ENCODE measurements around the gene PTPRN2. TPM values are rescaled to one million over a fixed set of nuclear protein-coding genes. Genes with fewer than 3 reads are reported as not detected.

The PTPRN2 gene
- polyA plus RNA-seq, 4 donors: 7.3 to 11.4 (median 8.0) TPM

DNA sequence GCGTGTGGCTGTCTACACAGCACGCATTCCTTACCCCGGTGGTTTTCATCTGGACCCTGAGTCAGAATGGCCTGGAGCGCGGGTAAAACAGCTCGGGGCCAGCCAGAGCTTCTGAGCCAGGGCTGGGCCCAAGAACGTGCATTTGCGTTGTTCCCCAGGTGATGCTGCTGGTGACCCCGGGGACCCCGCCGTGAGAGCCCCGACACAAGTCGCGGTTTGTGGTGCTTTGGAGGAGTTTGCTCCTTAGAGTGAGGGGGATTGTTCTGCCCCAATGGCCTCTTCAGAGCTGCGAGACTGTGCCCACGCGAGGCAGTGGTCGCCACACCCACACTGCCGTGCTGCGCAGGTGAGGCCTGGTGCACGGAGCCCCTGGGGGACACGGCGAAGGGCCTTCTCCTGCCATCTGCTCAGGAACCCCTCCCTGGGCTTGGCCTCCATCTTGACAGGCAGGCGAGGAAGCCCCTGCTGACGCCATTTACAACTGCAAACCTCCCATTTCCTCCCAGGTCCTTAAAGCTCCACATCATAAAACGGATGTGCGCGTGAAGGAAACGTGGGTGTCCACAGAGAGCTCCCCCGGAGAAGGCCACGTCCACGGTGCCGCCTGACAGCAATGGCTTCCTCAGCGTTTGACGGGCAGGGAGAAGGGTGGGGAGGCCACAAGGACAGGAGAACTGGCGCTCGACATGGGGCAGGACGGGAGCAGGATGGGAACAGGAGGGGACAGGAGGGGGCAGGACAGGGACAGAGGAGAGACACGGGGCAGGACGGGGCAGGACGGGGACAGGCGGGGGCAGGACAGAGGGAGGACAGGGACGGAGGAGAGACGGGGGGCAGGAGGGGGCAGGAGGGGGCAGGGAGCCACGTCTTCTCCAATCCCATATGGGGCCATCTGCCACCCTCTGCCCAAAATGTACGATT lies 773.6 kb downstream of the PTPRN2 start:
- no peak for DNase-seq (ENCODE audit: low read depth in 4 of 4, low spot score in 2 of 4)

DNA sequence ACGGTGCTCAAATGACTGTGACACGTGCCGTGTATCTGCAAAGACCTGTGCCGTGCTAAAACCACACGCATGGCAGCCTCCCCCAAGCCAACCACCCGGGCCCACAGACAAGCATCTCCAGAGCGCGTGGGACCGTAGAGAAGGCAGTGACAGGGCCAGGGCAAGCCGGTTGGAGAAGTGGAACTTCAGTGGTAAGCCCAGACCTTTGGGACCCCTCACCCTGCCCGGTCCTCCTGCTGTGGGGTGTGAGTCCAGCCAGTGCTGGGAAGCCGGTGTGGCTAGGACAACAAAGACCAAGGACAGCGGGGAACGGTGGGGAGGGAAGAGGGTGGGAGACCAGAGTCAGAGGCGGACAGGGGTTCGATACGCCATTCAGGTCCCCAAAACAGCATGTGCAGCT lies 774.6 kb downstream of the PTPRN2 start:
- DNase-seq (ENCODE audit: low read depth in 4 of 4, low spot score in 2 of 4): no peak

DNA sequence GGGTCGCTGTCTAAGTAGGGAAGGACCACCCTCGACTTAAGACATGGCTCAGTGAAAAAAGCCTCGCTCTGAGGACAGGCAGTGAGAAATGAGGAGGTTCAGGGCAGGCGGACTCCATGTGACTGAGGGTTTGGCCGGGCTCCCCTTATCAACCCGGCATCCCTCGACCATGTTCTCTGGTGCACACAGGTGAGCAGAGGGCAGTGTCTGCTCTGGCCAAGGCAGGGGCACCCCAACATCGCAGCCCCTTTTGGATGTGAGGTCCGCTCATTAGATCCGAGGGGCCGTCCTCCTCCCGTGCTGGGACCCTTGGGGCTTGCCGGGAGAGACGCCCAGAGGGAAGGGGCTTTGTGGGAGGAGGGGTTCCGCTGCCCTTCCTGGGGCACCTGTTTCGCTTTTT lies 775.7 kb downstream of the PTPRN2 start:
- DNase-seq (ENCODE audit: low read depth in 4 of 4, low spot score in 2 of 4): no peak

DNA sequence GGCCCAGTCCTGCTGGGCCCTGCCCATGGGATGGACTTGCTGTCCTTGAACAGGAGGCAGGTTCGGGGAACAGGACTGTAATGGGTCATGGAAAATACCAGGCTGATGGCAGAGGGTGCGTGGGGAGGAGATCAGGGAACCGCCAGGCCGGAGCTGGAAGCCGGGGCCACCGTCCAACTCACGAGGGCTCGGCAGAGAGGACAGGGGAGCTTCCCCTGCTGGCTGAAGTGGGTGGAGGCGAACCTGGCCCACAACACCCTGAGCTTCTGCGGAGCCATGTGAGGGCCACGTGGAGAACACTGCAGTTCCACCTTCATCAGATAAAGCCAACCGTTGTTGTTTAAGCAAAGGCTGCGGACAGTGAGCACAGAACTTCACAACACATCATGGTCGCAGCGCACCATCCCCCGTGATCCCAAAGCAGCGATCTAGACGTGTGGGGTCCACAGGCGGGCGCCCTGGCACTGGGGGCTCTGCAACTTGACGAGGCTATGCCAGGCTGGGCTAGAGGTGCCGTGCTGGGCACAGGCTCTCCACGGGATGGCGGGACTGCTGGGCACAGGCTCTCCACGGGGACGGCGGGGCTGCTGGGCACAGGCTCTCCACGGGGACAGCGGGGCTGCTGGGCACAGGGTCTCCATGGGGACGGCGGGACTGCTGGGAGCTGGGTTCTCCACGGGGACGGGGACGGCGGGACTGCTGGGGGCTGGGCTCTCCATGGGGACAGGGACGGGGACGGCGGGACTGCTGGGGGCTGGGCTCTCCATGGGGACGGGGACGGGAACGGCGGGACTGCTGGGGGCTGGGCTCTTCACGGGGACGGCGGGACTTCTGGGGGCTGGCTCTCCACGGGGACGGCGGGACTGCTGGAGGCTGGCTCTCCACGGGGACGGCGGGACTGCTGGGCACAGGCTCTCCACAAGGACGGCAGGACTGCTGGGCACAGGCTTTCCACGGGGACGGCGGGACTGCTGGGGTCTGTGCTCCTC lies 777.5 kb downstream of the PTPRN2 start:
- no peak for DNase-seq (ENCODE audit: low read depth in 4 of 4, low spot score in 2 of 4)

DNA sequence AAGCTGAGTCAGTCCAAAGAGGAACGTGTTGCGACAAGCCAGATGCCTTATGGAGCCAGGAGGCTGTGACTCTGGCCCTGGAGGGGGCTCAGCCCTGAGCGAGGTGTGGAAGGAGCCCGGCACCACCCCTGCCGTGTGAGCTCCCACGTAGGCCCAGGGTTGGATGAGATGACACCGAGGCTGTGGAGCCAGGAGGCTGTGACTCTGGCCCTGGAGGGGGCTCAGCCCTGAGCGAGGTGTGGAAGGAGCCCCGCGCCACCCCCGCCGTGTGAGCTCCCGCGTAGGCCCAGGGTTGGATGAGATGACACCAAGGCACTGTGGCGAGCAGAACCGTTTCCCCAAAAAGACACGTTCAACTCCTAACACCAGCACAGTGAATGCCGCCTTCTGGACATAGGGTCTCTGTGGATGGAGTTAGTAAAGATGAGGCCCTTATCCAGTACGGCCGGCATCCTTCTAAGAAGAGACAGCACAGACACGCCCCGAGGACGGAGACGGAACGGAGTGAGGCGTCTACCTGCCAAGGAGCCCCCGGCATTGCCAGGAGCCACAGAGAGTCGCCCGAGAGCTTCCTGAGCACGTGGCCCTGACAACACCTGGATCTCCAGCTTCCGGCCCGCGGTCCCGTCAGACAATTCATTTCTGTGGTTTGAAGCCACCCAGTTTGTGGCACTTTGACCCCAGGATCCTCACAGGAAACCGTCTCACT lies 778.3 kb downstream of the PTPRN2 start:
- DNase-seq (ENCODE audit: low read depth in 4 of 4, low spot score in 2 of 4): no peak

DNA sequence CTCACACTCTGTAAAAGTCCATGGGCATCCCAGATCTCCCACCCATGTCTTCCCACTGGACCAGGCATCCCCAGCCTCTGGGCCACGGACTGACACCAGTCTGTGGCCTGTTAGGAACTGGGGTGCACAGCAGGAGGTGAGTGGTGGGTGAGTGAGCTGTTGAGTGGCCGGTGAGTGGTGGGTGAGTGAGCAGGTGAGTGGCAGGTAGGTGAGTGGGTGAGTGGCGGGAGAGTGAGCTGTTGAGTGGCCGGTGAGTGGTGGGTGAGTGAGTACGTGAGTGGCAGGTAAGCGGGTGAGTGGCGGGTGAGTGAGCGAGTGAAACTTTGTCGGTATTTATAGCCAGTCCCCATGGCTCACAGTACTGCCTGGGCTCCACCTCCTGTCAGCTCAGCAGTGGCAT lies 779.6 kb downstream of the PTPRN2 start:
- DNase-seq (ENCODE audit: low read depth in 4 of 4, low spot score in 2 of 4): no peak

DNA sequence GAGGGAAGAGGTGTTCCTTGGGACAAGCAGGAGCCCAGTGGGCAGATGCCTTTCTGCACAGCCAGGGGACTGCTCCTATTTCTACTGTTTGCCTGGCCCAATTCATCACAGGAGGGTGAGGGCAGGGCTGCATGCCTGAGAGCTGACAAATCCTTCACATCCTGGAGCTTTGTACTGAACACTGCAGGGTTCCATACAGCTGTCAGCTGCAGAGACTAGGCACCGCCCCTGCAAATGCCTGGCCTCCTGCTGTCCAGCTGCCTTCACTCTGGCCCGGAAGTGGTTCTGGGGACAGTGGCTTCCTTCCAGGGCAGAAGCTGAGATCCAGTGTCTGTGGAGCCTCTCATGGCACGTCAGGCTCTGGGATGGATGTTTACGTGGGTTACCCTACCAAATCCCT lies 780.1 kb downstream of the PTPRN2 start:
- no peak for DNase-seq (ENCODE audit: low read depth in 4 of 4, low spot score in 2 of 4)

DNA sequence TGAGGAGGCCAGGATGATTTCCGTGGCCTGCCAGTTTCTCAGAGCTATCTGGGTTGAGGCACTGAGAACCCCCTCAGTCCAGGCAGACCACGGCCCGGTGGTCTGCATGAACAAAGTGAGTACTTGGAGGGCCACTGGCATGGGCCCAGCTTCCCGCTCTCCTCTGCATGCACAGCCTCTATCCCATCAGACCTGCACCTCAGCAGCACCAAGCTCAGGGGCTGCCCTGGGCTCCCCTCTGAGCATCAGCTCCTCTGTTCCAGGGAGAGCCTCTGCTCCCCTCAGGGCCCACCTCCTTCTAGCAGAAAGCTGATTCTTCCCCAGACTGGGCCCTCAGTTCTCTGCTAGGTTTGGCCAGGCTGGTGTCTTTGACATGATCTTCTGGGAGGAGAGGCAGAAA lies 780.9 kb downstream of the PTPRN2 start:
- DNase-seq (ENCODE audit: low read depth in 4 of 4, low spot score in 2 of 4): no peak

DNA sequence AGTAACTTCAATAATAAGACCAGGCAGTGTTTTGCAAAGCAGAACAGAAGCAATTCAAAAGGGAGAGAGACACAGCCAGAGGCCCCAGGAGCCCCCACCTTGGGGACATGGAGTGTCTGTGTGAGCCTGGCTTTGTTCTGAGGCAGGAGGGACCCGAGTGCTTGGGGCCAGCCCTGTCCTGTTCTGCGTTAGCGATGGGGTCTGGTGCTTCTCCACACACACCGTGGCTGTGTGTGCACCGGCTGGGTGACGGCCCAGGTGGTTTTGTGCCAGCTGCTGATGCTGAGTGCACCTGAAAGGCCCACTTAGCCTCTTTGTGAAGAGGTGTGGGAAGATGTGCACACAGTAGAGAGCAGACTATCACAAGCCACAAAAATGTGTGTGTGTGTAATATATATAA lies 781.9 kb downstream of the PTPRN2 start:
- DNase-seq (ENCODE audit: low read depth in 4 of 4, low spot score in 2 of 4): no peak

DNA sequence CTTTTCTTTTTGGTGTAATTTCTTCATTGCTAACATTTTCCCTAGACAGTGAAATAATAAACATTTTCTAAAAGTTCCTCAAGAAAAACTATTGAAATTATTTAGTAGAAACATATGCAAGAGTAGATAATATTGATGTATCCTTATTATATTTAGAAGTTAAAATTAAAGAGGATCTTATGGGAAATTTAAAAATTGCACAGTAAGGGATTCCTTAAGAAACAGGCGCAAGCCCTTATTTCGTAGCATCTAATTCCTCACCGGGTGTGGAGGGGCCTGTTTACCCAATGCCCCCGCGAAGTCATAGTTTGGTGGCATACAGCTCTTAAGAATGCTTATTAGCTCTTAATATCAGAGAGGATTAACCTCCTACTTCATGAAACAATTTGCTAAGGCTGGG lies 783.7 kb downstream of the PTPRN2 start:
- DNase-seq (ENCODE audit: low read depth in 4 of 4, low spot score in 2 of 4): no peak

DNA sequence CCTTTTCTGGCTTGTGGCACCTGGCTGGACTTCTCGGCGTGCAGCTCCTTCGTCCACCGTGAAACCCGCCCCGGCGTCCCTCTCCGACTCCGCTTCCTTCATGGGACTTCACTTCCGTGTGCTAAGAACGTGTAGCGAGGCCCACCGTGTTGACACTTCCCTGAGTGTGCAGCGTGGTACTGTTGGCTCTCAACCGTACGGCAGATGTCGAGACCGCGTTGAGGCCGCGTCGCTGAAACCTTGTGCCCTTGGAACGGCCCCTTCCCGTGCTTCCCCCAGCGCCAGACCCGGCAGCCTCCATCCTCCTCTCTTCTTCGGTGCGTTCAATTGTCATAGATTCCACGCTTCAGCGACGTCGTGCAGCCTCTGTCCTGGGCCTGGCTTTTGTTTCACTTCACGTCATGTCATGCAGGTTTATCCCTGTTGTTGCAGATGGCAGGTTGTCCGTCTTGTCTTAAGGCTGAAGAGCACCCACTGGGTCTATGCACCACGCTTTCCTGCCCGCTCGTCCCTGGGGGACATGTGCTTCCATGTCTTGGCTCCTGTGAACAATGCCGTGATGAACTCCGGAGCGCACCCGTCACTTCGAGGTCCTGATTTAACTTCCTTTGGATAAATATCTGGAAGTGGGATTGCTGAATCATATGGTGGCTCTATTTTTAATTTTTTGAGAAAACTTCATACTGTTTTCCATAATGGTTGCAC lies 785.5 kb downstream of the PTPRN2 start:
- DNase-seq (ENCODE audit: low read depth in 4 of 4, low spot score in 2 of 4): no peak

DNA sequence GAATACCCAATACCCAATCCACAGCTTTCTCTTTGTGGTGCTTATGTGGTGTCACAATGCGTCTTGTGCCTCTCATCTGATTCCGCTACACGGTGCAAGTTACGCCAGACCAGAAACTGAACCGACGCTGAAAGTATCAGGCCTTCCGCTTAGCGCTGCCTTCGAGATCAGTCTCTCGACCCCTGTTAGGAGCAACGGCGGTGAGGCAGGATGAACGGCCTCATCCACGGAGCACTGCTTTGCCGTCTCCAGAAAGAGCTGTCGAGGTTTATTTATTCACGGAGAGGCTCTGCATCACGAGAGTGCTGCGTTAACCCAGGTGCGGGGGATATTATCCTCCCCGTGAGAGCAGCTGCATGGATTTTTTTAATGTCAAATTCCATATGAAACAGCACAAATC lies 786.5 kb downstream of the PTPRN2 start:
- DNase-seq (ENCODE audit: low read depth in 4 of 4, low spot score in 2 of 4): no peak

DNA sequence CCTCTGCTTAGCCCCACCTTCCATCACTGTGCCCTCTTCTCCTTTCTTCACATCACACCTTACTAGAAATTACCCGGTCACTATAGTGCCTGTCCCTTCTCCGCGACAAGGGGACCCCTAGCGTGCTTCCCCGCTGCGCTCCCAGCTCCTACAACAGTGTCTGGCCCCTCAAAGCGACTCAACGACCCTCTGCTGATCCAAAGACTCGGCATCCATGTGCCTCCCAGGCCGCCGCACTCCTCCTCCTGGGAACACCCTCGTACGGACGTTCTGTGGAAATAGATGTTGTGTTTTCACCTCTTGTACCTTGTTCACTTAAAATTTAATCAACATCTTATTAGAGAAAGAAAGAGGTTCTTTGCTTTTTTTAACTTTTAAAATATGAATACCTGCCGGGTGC lies 787.3 kb downstream of the PTPRN2 start:
- no peak for DNase-seq (ENCODE audit: low read depth in 4 of 4, low spot score in 2 of 4)

DNA sequence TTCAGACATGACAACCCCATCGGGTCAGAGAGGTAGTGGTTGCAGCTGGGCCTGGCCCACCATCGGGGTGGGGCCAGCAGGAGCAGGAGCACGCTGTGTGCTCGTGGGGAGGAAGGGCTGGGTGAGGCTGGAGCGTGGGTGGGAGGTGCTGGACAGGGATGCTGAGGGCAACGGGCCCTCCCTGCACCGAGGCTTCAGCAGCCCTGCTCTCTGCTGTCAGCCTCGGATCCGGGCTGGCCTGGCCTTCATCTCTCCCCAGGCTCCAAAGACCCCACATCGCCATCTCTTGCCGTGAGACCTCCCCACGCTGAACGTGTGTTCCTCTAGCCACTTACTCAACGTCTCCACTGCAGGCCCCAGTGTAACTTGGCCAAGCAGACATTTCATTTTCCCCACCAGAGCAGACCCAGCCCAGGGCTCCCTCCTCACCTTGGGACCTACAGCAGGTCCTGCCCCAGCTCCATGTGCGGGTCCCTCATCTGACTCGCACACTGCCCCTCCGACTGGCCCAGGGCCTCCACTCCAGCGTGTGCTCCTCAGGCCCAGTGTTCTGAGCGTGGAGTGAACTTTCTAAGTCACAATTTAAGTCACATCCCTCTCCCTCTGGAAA lies 788.4 kb downstream of the PTPRN2 start:
- DNase-seq (ENCODE audit: low read depth in 4 of 4, low spot score in 2 of 4): no peak

DNA sequence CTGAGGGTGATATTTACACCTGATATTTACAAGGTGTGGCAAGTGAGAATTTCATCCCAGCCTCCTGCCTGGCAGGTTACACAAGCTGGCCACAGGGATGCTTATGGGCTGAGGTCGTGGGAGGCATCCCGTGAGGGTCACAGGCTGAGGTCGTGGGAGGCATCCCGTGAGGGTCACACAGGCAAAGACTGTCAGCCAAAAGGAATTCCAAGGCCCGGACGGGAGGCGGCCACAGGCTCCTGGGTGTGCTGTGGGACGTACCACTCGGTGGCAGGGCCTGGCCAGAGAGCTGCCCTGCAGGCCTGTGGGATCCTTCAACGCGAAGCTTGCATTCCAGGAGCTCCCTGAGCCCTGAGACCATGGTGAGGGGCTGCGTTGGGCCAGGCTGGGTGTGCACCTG lies 790.3 kb downstream of the PTPRN2 start:
- DNase-seq (ENCODE audit: low read depth in 4 of 4, low spot score in 2 of 4): no peak

DNA sequence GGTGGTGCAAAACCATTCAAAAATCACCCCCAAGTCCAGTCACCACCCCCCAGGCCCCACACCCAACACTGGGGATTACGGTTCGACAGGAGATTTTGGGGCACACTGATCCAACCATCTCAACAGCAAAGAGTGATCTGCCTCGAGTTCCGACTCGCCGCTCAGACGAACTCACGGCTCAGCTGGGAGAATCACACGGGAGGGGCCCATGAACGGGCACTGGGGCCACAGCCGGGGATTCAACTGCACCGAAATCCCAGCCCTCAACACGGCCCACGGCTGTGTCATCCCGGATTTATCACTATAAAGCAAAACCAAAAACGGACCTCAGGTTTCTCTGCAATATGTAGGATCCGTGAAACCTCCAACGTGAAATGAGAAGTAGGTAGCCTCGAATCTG lies 790.8 kb downstream of the PTPRN2 start:
- DNase-seq (ENCODE audit: low read depth in 4 of 4, low spot score in 2 of 4): no peak

DNA sequence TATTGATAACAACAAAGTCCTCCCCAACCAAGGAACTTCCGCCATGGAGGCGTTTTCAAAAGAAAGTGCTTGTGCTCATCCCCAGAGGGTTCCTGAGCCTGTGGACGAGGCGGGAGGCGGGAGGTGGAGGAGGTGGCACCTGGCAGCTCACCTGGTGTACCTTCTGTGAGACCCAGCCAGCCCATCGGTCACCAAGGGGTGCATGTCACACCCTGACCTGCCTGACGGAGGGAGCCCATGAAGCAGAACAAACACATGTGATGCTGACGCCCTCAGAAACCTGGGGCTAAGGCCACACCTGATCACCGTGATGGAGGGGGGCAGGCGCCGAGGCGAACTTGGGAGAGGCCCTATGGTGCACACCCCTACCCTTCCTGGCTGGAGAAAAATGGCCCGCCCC lies 792.0 kb downstream of the PTPRN2 start:
- DNase-seq (ENCODE audit: low read depth in 4 of 4, low spot score in 2 of 4): no peak

DNA sequence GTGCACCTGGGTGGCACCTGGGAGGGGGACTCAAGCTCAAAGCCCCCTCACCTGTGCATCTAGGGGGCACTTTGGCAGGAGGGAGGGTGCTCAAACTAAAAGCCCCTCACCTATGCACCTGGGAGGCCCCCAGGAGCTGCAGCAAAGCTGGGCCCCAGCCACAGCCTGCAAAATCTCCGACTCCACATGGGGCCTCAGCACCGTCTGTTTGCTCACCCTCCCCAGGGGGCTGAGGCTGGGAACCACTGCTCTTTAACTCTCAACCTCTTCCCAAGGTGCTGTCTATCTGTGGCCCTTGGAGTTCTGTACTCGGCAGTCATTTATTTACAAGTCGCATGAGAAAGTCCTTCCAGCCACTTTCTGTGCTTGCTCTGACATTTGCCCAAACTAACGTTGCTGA lies 792.4 kb downstream of the PTPRN2 start:
- no peak for DNase-seq (ENCODE audit: low read depth in 4 of 4, low spot score in 2 of 4)

DNA sequence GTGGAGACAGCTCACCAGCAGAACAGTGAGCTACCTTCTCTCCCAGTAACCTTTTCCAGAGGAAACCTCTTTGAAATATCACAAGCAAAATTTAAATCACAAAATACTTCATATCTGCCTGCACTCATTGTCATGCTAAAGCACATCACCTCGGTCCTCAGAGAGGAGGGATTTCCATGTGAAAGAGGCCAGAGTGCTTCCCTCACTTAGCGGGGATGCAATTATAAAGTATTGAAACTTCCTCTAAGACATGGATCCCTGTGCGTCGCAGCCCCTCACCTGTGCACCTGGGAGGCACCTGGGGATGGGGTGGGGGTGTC lies 792.9 kb downstream of the PTPRN2 start:
- no peak for DNase-seq (ENCODE audit: low read depth in 4 of 4, low spot score in 2 of 4)

Data from left renal cortex interstitium (tissue), 4 donors.